HL-60 (cell line): Measurements from ENCODE around the gene FOXK2.

ENCODE experiments used
- DNase-seq, 2 experiments: peaks; one replicate each; pipeline ENCODE4 v3.0.0-alpha.2; 2010 to 2020; ENCODE audit warnings: low read depth in 1 of 2, low spot score in 1 of 2
- H3K27ac ChIP-seq: fragments of 250-450 bp; sonication (Bioruptor Pico); replicated peaks from 2 replicates; pipeline ENCODE4 v1.5.1; 2020; ENCODE audit warnings: mild to moderate bottlenecking, moderate library complexity
- H3K27me3 ChIP-seq: fragments of 250-450 bp; sonication (Bioruptor Pico); 2 replicates; pipeline ENCODE4 v1.5.1; 2021; ENCODE audit warnings: mild to moderate bottlenecking, moderate library complexity; ENCODE audit not compliant: insufficient read depth, poor library complexity, severe bottlenecking
- H3K4me3 ChIP-seq: replicated peaks from 2 replicates; pipeline ENCODE4 v1.5.1; 2011; ENCODE audit warnings: mild to moderate bottlenecking, control low read depth, low read length; ENCODE audit not compliant: insufficient read depth
- GABPA ChIP-seq: IDR thresholded peaks from 2 replicates; pipeline ENCODE4 v1.6.1; 2012; ENCODE audit warnings: low read depth
- POLR2AphosphoS5 ChIP-seq: IDR thresholded peaks from 2 replicates; pipeline ENCODE4 v1.6.1; 2012; ENCODE audit warnings: low read depth
- SPI1 ChIP-seq: IDR thresholded peaks from 2 replicates; pipeline ENCODE4 v1.6.1; 2012; ENCODE audit warnings: low read depth, mild to moderate bottlenecking, borderline replicate concordance
- TF ChIP-seq, protein P1 (sequence below): IDR thresholded peaks from one replicate; pipeline ENCODE4 v1.5.1; 2011; ENCODE audit warnings: low read length, control low read depth, inconsistent platforms; ENCODE audit not compliant: insufficient read depth
- TF ChIP-seq, protein P2 (sequence below): IDR thresholded peaks from 2 replicates; pipeline ENCODE4 v1.6.1; 2012; ENCODE audit warnings: low read depth; ENCODE audit not compliant: insufficient replicate concordance

Gene FOXK2

DNA sequence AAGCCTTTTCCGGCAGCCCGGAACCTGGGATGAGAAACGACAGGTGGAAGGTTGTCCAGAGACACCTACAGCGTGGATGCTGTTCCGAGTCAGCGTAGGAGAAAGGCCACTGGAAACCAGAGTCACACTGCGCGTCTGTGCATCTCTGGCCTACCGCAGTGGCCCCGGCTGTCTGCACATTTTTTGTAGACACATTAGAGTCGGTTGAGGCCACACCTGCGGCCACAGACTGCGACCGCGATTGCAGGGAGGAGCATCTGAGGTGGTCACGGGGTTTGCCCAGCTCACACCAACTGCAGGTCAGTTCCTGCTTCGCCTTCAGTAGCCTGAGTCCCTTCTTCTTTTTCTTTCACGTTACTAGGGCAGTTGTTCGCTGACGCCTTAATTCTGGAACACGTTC lies 76.4 kb downstream of the FOXK2 start:
- peak overlapping the region; percentile 60 for H3K27ac ChIP-seq
- peak in 1 of 2 experiments; percentile 80 for DNase-seq
- no peaks in the 10 kb centered on the region for H3K27me3 ChIP-seq
- no peak overlapping the region for H3K4me3 ChIP-seq
- TF ChIP-seq, protein P1, sequence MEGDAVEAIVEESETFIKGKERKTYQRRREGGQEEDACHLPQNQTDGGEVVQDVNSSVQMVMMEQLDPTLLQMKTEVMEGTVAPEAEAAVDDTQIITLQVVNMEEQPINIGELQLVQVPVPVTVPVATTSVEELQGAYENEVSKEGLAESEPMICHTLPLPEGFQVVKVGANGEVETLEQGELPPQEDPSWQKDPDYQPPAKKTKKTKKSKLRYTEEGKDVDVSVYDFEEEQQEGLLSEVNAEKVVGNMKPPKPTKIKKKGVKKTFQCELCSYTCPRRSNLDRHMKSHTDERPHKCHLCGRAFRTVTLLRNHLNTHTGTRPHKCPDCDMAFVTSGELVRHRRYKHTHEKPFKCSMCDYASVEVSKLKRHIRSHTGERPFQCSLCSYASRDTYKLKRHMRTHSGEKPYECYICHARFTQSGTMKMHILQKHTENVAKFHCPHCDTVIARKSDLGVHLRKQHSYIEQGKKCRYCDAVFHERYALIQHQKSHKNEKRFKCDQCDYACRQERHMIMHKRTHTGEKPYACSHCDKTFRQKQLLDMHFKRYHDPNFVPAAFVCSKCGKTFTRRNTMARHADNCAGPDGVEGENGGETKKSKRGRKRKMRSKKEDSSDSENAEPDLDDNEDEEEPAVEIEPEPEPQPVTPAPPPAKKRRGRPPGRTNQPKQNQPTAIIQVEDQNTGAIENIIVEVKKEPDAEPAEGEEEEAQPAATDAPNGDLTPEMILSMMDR, result no peak
- TF ChIP-seq POLR2AphosphoS5, result 0 out of 2 replicates have a peak, but pooled peaks have one; percentile 34

DNA sequence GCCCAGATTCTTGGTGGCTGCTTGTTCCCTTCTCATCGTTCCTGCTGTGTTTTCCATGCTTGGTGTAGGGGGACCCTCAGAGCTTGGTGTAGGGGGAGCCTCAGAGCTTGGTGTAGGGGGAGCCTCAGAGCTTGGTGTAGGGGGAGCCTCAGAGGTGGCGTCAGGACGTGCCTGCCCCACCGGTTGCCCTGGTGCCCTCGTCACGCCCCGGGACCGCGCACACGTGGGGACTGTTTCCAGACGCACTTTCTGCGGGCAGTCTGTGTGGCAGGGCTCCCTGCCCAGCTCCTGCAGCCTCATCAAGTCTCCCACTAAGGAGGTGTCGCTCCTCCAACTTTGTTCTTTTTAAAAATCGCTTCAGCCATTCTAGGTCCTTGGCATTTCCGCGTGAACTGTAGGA lies 76.8 kb downstream of the FOXK2 start:
- no peak for DNase-seq
- Histone ChIP-seq H3K4me3 (no peak overlapping the region), H3K27me3 (no peaks in the 10 kb centered on the region), H3K27ac (peak overlapping the region; percentile 60)
- TF ChIP-seq, protein P2, sequence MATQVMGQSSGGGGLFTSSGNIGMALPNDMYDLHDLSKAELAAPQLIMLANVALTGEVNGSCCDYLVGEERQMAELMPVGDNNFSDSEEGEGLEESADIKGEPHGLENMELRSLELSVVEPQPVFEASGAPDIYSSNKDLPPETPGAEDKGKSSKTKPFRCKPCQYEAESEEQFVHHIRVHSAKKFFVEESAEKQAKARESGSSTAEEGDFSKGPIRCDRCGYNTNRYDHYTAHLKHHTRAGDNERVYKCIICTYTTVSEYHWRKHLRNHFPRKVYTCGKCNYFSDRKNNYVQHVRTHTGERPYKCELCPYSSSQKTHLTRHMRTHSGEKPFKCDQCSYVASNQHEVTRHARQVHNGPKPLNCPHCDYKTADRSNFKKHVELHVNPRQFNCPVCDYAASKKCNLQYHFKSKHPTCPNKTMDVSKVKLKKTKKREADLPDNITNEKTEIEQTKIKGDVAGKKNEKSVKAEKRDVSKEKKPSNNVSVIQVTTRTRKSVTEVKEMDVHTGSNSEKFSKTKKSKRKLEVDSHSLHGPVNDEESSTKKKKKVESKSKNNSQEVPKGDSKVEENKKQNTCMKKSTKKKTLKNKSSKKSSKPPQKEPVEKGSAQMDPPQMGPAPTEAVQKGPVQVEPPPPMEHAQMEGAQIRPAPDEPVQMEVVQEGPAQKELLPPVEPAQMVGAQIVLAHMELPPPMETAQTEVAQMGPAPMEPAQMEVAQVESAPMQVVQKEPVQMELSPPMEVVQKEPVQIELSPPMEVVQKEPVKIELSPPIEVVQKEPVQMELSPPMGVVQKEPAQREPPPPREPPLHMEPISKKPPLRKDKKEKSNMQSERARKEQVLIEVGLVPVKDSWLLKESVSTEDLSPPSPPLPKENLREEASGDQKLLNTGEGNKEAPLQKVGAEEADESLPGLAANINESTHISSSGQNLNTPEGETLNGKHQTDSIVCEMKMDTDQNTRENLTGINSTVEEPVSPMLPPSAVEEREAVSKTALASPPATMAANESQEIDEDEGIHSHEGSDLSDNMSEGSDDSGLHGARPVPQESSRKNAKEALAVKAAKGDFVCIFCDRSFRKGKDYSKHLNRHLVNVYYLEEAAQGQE, result no peak
- TF ChIP-seq, protein P1, result no peak
- TF ChIP-seq SPI1 (no peak), GABPA (no peak), POLR2AphosphoS5 (no peak)

DNA sequence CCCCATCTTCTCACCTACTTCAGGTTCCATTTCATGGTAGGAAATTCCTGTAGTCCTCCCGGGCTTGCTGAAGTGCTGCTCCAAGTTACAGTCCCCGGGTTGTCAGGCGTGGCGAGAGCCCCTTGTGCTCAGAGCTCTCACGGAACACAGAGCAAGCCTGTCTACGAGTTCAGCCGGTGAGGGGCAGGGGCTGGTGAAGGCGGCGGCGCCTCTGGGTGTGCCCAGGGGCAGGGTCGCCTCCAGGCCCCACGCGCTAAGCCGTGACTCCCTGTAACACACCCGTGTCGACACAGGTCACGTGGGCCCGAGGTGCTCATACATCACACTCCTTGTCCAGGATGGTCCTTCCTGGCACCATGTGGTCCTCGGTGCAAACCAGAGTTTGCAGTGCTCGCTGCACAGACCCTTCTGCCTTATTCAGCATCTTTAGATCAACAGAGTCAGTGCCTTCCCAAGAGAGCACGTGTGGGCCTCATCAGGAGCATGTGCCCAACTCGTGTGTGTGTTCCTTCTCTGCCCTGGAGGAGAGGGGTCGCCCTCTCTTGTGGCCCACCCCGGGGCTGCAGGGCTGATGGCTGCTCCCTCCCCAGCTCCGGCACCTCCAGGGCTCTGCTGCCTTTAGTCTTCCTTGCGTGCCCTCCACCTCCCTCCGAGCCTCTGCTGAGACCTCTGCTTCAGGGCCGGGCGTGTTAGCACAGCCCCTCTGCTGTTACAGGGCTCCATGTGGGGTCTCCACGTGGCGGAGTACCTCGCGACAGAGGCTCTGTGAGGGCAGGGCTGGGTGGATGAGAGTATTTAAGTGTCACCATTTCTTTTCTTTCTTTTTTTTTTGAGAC lies 77.5 kb downstream of the FOXK2 start:
- no peak for DNase-seq
- peak overlapping the region; percentile 60 for H3K27ac ChIP-seq
- no peaks in the 10 kb centered on the region for H3K27me3 ChIP-seq
- TF ChIP-seq, protein P1, result no peak
- no peak for TF ChIP-seq SPI1
- no peak overlapping the region for H3K4me3 ChIP-seq

DNA sequence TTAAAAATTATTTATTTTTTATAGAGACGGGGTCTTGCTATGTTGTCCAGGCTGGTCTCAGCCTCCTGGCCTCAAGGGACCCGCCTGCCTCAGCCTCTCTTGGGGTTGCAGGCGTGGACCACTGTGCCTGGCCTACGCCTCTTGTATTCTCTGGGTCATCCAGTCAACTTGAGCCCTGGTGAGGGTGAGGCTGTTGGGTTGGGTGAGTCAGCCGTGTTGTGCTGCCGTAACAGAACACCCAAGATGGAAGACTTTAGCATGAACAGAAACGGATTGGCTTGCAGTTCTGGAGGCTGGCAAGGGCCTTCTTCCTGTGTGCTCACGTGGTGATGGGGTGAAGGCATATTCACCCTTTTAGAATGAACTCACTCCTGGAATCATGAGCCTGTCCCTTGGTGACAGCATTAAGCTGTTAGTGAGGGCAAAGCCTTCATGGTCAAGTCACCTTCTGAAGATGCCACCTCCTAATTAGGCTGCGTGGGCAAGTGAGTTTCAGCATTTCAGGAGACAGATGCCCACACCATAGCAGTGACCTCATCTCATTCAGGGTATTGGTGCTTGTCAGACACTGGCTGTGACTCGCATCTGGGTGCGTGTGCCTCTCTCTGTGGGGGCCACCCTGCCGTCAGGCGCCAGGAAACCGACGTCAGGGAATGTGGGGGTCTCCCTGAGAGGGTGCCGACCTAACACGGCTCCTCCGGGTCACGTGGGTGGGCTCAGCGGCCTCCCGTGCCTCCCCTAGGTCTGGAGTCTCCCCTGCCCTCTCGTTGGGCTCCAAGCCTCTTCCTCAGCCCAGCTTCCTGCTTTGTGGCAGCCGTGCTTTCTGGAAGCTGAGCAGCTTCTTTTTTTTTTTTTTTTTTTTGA lies 79.0 kb downstream of the FOXK2 start:
- no peaks in the 10 kb centered on the region for H3K27me3 ChIP-seq
- H3K27ac ChIP-seq, result peak overlapping the region; percentile 55
- H3K4me3 ChIP-seq, result no peak overlapping the region
- no peak for DNase-seq
- TF ChIP-seq SPI1 (no peak), POLR2AphosphoS5 (0 out of 2 replicates have a peak, but pooled peaks have one; percentile 15), GABPA (no peak)
- TF ChIP-seq, protein P2, result no peak
- TF ChIP-seq, protein P1, result no peak
